ENCODE data around the gene RARA.

Gene RARA

DNA sequence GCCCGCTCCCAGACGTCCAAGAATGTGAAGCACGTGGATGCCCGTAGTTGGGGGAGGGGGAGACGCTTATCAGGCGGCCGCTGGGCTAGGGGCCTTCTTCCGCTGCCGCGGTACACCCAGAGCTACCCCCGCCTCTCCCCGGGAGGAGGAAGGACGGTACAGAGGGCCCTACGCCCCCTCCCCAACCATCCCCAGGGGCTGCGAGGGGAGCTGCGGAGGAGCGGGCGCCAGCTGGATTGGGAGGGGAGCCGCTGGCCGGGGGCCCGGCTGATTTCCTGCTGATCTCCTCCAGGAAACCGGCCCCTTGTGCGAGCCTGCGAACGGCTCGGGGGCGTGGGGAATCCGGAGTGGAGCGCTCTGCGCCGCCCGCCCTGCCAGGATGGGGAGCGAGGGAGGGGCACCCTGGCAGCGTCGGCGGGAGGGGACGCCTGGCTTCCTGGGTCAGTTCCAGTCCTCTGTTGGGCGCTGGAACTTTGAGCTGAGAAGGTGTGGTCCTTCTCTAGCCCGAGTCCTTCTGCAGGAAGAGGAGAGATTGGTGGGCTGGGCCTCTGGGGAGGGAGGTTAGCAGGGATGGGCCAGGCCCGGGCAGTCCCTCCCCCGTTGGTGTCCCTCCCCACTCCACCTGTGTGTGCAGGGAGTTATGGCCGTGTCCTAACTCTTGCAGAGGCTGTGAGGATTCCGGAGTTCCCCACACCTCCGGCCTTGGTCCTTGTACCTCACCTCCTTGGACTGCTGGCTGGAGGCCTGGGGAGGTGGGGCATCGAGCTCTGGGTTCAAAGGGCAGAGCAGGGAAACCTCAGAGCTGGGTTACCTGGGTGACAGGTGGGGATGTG lies 36.4 kb downstream of the RARA start:
- Histone ChIP-seq H3K9me3 (ENCODE audit: insufficient read depth, low read length) (no peaks in the 10 kb centered on the region), H3K36me3 (ENCODE audit: insufficient read depth, insufficient read length, low read length) (peaks cover 30% of the 10 kb centered on the region), H3K4me1 (ENCODE audit: insufficient read depth, insufficient read length) (peaks cover 58% of the 10 kb centered on the region), H3K9ac (ENCODE audit: insufficient read length, low read depth) (peak overlapping the region; percentile 63), H3K4me3 (ENCODE audit: insufficient read length, low read depth) (peak overlapping the region; percentile 48), H3K27me3 (ENCODE audit: insufficient read depth, insufficient read length) (peaks cover 60% of the 10 kb centered on the region)
- peak; percentile 54 for DNase-seq (ENCODE audit: low read depth, low spot score)
- TF ChIP-seq YY1 (IDR thresholded peaks at IDR 0.05; ENCODE audit: insufficient read depth, insufficient read length) (no peak), ZNF274 (IDR thresholded peaks at IDR 0.05; ENCODE audit: low read depth, low read length) (no peak), SUZ12 (IDR thresholded peaks at IDR 0.05; ENCODE audit: extremely low read depth, insufficient read depth, insufficient read length) (no peak)

DNA sequence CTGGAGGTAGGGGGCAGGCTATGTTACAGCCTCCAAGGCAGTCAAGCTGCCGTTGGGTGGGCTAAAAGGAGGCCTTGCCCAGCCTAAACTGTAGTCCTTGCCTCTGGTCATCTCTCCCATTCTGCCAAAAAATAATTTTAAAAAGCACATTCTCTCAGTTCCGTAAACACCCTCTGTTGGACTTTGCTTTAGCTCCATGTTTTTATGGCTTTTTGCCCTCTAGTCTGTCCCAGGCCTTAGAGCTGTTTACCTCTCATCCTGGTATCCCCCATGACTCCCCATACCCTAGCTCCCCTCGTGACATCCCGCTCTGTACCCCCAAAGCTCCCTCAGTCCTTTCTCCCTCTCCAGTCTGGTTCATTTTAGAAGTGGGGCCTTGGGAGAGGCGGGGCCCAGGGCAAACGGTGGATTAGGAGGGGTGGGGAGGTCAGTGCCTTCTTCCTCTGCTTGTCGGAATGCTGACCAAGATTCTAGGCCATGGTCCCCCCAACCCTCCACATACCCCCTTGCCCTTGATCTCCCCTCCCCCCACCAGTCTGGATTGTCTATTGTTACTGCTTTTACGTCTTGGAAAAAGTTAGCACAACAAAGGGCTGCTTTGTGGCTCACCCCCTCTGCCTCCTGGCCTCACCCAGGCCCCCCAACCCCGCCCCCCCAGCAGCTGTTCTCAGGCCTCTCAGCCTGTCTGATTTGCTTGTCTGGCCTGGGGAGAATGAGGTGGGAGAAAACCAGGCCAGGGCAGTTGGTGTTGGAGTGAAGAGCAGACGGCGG lies 37.2 kb downstream of the RARA start:
- Histone ChIP-seq H3K4me1 (ENCODE audit: insufficient read depth, insufficient read length) (peaks cover 59% of the 10 kb centered on the region), H3K9ac (ENCODE audit: insufficient read length, low read depth) (peak overlapping the region; percentile 33), H3K9me3 (ENCODE audit: insufficient read depth, low read length) (no peaks in the 10 kb centered on the region), H3K4me3 (ENCODE audit: insufficient read length, low read depth) (peak overlapping the region; percentile 48), H3K27me3 (ENCODE audit: insufficient read depth, insufficient read length) (peaks cover 52% of the 10 kb centered on the region), H3K36me3 (ENCODE audit: insufficient read depth, insufficient read length, low read length) (peaks cover 35% of the 10 kb centered on the region)
- TF ChIP-seq ZNF274 (IDR thresholded peaks at IDR 0.05; ENCODE audit: low read depth, low read length) (no peak), YY1 (IDR thresholded peaks at IDR 0.05; ENCODE audit: insufficient read depth, insufficient read length) (no peak), SUZ12 (IDR thresholded peaks at IDR 0.05; ENCODE audit: extremely low read depth, insufficient read depth, insufficient read length) (no peak)
- DNase-seq (ENCODE audit: low read depth, low spot score): no peak

DNA sequence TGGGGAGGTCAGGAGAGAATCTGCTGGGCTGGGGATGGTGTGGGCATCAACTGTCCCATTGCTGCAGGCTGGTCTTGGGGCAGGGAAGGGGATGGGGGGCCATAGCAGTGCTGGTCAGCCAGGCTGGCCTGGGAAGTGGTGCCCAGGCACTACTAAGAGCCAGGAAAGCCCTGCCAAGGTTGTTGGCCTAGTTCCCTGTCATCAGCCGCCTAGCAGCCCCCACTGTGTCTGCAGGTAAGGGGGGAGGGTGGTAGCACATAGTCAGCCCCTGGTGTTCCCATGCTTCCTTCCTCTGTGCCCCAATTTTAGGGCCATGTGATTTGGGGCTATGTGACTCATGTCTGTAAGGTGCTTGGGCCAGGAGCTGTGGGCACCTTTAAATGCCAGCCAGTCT lies 37.8 kb downstream of the RARA start:
- TF ChIP-seq SUZ12 (IDR thresholded peaks at IDR 0.05; ENCODE audit: extremely low read depth, insufficient read depth, insufficient read length): no peak
- no peak for TF ChIP-seq ZNF274 (IDR thresholded peaks at IDR 0.05; ENCODE audit: low read depth, low read length)
- no peak for TF ChIP-seq YY1 (IDR thresholded peaks at IDR 0.05; ENCODE audit: insufficient read depth, insufficient read length)
- Histone ChIP-seq H3K4me3 (ENCODE audit: insufficient read length, low read depth) (peak overlapping the region; percentile 9), H3K4me1 (ENCODE audit: insufficient read depth, insufficient read length) (peaks cover 63% of the 10 kb centered on the region)

GRCh38 chr17:40347319-40348135 lies 38.5 kb downstream of the RARA start:
- H3K9ac ChIP-seq (ENCODE audit: insufficient read length, low read depth): no peak overlapping the region

More for the DNA sequence above, 37.8 kb downstream of the RARA start:
- no peak for DNase-seq (ENCODE audit: low read depth, low spot score)
- peak overlapping the region; percentile 33 for H3K9ac ChIP-seq (ENCODE audit: insufficient read length, low read depth)
- peaks cover 40% of the 10 kb centered on the region for H3K36me3 ChIP-seq (ENCODE audit: insufficient read depth, insufficient read length, low read length)
- H3K9me3 ChIP-seq (ENCODE audit: insufficient read depth, low read length): no peaks in the 10 kb centered on the region
- H3K27me3 ChIP-seq (ENCODE audit: insufficient read depth, insufficient read length): peaks cover 52% of the 10 kb centered on the region

GRCh38 chr17:40348136-40348504 lies 39.1 kb downstream of the RARA start:
- Histone ChIP-seq H3K9me3 (ENCODE audit: insufficient read depth, low read length) (no peaks in the 10 kb centered on the region), H3K27me3 (ENCODE audit: insufficient read depth, insufficient read length) (peaks cover 44% of the 10 kb centered on the region), H3K4me3 (ENCODE audit: insufficient read length, low read depth) (no peak overlapping the region), H3K9ac (ENCODE audit: insufficient read length, low read depth) (no peak overlapping the region), H3K36me3 (ENCODE audit: insufficient read depth, insufficient read length, low read length) (peaks cover 51% of the 10 kb centered on the region), H3K4me1 (ENCODE audit: insufficient read depth, insufficient read length) (peaks cover 57% of the 10 kb centered on the region)
- DNase-seq (ENCODE audit: low read depth, low spot score): no peak
- no peak for TF ChIP-seq SUZ12 (IDR thresholded peaks at IDR 0.05; ENCODE audit: extremely low read depth, insufficient read depth, insufficient read length)
- no peak for TF ChIP-seq YY1 (IDR thresholded peaks at IDR 0.05; ENCODE audit: insufficient read depth, insufficient read length)
- TF ChIP-seq ZNF274 (IDR thresholded peaks at IDR 0.05; ENCODE audit: low read depth, low read length): no peak

More at GRCh38 chr17:40347319-40348135, 38.5 kb downstream of the RARA start:
- no peak for TF ChIP-seq ZNF274 (IDR thresholded peaks at IDR 0.05; ENCODE audit: low read depth, low read length)
- TF ChIP-seq YY1 (IDR thresholded peaks at IDR 0.05; ENCODE audit: insufficient read depth, insufficient read length): no peak
- no peak for TF ChIP-seq SUZ12 (IDR thresholded peaks at IDR 0.05; ENCODE audit: extremely low read depth, insufficient read depth, insufficient read length)
- H3K4me1 ChIP-seq (ENCODE audit: insufficient read depth, insufficient read length): peaks cover 63% of the 10 kb centered on the region
- no peaks in the 10 kb centered on the region for H3K9me3 ChIP-seq (ENCODE audit: insufficient read depth, low read length)
- H3K4me3 ChIP-seq (ENCODE audit: insufficient read length, low read depth): no peak overlapping the region
- DNase-seq (ENCODE audit: low read depth, low spot score): no peak
- H3K27me3 ChIP-seq (ENCODE audit: insufficient read depth, insufficient read length): peaks cover 50% of the 10 kb centered on the region
- peaks cover 48% of the 10 kb centered on the region for H3K36me3 ChIP-seq (ENCODE audit: insufficient read depth, insufficient read length, low read length)

- no peaks in the 10 kb centered on the region for H3K9me3 ChIP-seq (ENCODE audit: insufficient read depth, low read length)
- no peak overlapping the region for H3K9ac ChIP-seq (ENCODE audit: insufficient read length, low read depth)
- no peak for DNase-seq (ENCODE audit: low read depth, low spot score)
- TF ChIP-seq SUZ12 (IDR thresholded peaks at IDR 0.05; ENCODE audit: extremely low read depth, insufficient read depth, insufficient read length) (no peak), YY1 (IDR thresholded peaks at IDR 0.05; ENCODE audit: insufficient read depth, insufficient read length) (no peak), ZNF274 (IDR thresholded peaks at IDR 0.05; ENCODE audit: low read depth, low read length) (no peak)
- H3K36me3 ChIP-seq (ENCODE audit: insufficient read depth, insufficient read length, low read length): peaks cover 56% of the 10 kb centered on the region
- H3K4me1 ChIP-seq (ENCODE audit: insufficient read depth, insufficient read length): peaks cover 54% of the 10 kb centered on the region
- no peak overlapping the region for H3K4me3 ChIP-seq (ENCODE audit: insufficient read length, low read depth)
- peaks cover 37% of the 10 kb centered on the region for H3K27me3 ChIP-seq (ENCODE audit: insufficient read depth, insufficient read length)
These were observed 39.8 kb downstream of the RARA start for GRCh38 chr17:40348562-40349476.
